HEK293T (cell line): ENCODE measurements around the gene GGCT.

Source experiments
- FOXK2 ChIP-seq: fragments of 450-650 bp; IDR thresholded peaks from 2 replicates; pipeline ENCODE4 v1.6.1; 2016; ENCODE audit warnings: mild to moderate bottlenecking
- LEF1 ChIP-seq: fragments of 450-650 bp; IDR thresholded peaks from 2 replicates; pipeline ENCODE4 v1.6.1; 2017; ENCODE audit warnings: mild to moderate bottlenecking, borderline replicate concordance
- SP1 ChIP-seq: fragments of 450-650 bp; IDR thresholded peaks from 2 replicates; pipeline ENCODE4 v1.6.1; 2017

DNA sequence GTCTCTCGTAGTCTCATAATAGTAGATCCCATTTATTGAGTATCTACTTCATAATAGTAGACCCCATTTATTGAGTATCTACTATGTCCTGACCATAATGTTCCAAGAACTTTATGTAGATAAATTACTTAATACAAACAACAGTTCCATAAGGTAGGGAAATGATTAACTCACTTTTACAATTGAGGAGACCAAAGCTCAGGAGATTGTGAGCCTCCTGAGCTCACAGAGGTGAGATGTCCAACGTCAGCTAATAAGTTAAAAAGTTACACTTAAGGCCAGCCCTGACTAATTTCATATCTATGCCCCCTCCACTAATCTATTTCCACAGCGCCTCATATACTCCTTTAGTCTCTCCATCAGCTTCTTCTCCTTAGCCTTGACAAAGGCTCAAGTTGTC is 17.5 kb upstream of the GGCT start:
- TF ChIP-seq FOXK2 (no peak), LEF1 (no peak), SP1 (no peak)
